Measurements from ENCODE around the gene CREB5.

CREB5 gene

GRCh38 chr7:28564033-28564432, 151.7 kb downstream of the CREB5 start:
- Mint-ChIP-seq H3K9me3 (no peaks in the 10 kb centered on the region), H3K27me3 (ENCODE audit: low read depth) (no peaks in the 10 kb centered on the region), H3K27ac (no peak overlapping the region), H3K4me1 (ENCODE audit: low read depth) (no peaks in the 10 kb centered on the region), H3K4me3 (no peak overlapping the region), H3K36me3 (ENCODE audit: low read depth) (no peaks in the 10 kb centered on the region)

GRCh38 chr7:28564755-28565374, 152.5 kb downstream of the CREB5 start:
- Mint-ChIP-seq H3K27ac (no peak overlapping the region), H3K4me1 (ENCODE audit: low read depth) (no peaks in the 10 kb centered on the region), H3K4me3 (no peak overlapping the region), H3K9me3 (no peaks in the 10 kb centered on the region), H3K27me3 (ENCODE audit: low read depth) (no peaks in the 10 kb centered on the region), H3K36me3 (ENCODE audit: low read depth) (no peaks in the 10 kb centered on the region)

DNA sequence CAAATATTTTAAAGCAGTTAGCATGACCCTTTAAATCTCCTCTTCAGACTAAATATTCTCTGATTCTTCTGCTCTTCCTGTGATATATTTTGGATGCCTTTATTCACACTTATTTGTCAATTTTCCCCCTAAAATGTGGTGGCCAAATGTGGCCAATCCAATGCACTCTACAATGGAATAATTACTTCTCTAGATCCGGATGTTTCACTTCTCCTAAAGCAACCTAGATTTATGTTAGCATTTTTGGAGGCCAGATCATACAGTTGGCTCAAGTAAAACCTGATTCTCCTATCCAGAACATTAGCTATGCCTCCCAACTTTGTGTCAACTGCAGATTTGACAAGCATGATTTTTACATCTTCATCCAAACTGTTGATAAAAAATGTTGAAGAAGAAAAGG, 153.7 kb downstream of the CREB5 start:
- Mint-ChIP-seq H3K36me3 (ENCODE audit: low read depth) (no peaks in the 10 kb centered on the region), H3K9me3 (no peaks in the 10 kb centered on the region), H3K4me3 (no peak overlapping the region), H3K27ac (no peak overlapping the region), H3K27me3 (ENCODE audit: low read depth) (no peaks in the 10 kb centered on the region), H3K4me1 (ENCODE audit: low read depth) (no peaks in the 10 kb centered on the region)

DNA sequence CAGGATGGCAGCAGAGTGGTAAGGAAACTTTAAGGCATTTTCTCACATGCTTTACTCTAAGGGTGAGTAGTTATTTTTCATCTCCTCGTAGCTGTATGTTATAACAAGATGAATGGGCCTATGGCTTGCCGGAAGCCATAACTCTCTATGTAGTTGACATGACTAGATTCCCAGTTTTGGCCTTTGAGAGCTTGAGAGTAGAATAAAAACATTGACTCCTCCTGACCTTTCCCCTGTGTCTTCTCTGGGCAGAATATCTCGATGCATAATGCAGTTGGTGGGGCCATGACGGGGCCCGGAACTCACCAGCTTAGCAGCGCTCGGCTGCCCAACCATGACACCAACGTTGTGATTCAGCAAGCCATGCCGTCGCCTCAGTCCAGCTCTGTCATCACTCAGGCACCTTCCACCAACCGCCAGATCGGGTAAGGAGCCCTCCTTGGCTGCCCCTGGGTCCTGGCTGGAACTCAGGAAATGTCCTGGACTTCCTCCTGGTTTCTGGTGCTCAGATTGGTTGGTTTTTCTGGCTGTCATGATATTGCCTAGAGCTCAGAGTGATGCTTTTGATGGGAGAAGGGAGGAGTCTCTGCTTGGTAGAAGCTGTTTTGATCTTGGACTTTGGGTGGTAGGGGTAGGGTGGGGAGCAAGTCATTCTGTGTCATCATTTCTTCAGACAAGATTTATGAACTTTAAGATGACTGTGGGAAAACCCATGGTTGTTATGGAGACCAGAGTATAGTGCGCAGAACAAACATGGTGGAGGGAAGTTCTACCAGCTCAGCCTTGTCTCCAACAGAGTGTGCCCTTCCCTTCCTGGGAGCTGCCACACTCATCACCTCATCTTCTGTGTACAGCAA, 158.0 kb downstream of the CREB5 start:
- no peak overlapping the region for H3K27ac Mint-ChIP-seq
- H3K4me3 Mint-ChIP-seq: no peak overlapping the region
- H3K36me3 Mint-ChIP-seq (ENCODE audit: low read depth): no peaks in the 10 kb centered on the region
- no peaks in the 10 kb centered on the region for H3K4me1 Mint-ChIP-seq (ENCODE audit: low read depth)
- no peaks in the 10 kb centered on the region for H3K9me3 Mint-ChIP-seq
- H3K27me3 Mint-ChIP-seq (ENCODE audit: low read depth): no peaks in the 10 kb centered on the region

DNA sequence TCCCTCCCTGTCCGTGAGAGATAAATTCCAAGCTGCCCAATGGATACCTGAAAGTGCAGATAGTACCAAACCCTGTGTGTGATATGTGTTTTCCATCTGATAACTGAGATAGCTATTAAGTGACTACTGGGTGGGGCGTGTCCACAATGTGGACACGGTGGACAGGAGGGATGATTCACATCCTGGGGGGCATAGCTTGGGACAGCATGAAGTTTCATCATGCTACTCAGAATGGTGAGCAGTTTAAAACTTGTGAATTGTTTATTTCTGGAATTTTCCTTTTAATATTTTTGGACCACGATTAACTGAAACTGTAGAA, 158.6 kb downstream of the CREB5 start:
- Mint-ChIP-seq H3K27me3 (ENCODE audit: low read depth) (no peaks in the 10 kb centered on the region), H3K27ac (no peak overlapping the region), H3K4me1 (ENCODE audit: low read depth) (no peaks in the 10 kb centered on the region), H3K9me3 (no peaks in the 10 kb centered on the region), H3K4me3 (no peak overlapping the region), H3K36me3 (ENCODE audit: low read depth) (no peaks in the 10 kb centered on the region)

GRCh38 chr7:28571405-28571804, 159.1 kb downstream of the CREB5 start:
- H3K27me3 Mint-ChIP-seq (ENCODE audit: low read depth): no peaks in the 10 kb centered on the region
- no peak overlapping the region for H3K4me3 Mint-ChIP-seq
- H3K4me1 Mint-ChIP-seq (ENCODE audit: low read depth): no peaks in the 10 kb centered on the region
- H3K36me3 Mint-ChIP-seq (ENCODE audit: low read depth): no peaks in the 10 kb centered on the region
- no peak overlapping the region for H3K27ac Mint-ChIP-seq
- H3K9me3 Mint-ChIP-seq: no peaks in the 10 kb centered on the region

- Mint-ChIP-seq H3K27me3 (ENCODE audit: low read depth) (no peaks in the 10 kb centered on the region), H3K27ac (no peak overlapping the region), H3K4me1 (ENCODE audit: low read depth) (no peaks in the 10 kb centered on the region), H3K9me3 (no peaks in the 10 kb centered on the region), H3K4me3 (no peak overlapping the region), H3K36me3 (ENCODE audit: low read depth) (no peaks in the 10 kb centered on the region)
Observed at GRCh38 chr7:28572321-28573058, 160.2 kb downstream of the CREB5 start.

- no peaks in the 10 kb centered on the region for H3K9me3 Mint-ChIP-seq
- H3K27ac Mint-ChIP-seq: no peak overlapping the region
Observed at GRCh38 chr7:28573059-28573553, 160.8 kb downstream of the CREB5 start.

DNA sequence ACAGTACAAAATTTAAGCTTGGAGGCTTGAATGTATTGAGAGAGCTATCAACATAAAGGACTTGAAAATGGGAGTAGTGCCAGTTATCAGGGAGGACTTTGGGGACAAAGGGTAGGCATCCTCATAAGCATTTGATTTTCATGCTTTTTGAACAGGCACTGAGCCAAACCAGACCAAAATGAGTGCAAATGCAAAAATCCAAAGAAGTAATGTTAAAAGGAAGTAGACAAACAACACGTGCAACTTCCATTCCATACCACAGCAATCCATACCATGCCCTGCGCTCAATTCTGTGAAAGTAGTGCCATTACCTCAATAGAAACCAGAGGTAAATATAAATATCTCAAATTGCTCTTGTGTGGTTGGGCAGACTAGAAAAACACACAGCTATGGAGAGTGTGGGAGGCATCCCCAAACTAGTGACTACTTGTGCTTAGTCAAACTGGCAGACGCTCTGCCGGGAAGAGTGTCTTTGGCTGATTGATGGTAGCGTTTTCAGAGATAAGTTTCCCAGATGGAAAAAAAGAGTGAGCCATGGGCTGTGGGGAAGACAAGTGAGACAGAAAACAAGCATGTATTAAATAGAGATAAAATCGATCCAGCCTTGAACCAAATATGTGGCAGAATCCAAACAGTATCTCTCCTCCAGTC, 161.5 kb downstream of the CREB5 start:
- no peaks in the 10 kb centered on the region for H3K4me1 Mint-ChIP-seq (ENCODE audit: low read depth)
- no peak overlapping the region for H3K27ac Mint-ChIP-seq
- no peaks in the 10 kb centered on the region for H3K9me3 Mint-ChIP-seq
- no peaks in the 10 kb centered on the region for H3K27me3 Mint-ChIP-seq (ENCODE audit: low read depth)
- no peak overlapping the region for H3K4me3 Mint-ChIP-seq
- H3K36me3 Mint-ChIP-seq (ENCODE audit: low read depth): no peaks in the 10 kb centered on the region

More at GRCh38 chr7:28573059-28573553, 160.8 kb downstream of the CREB5 start:
- Mint-ChIP-seq H3K4me3 (no peak overlapping the region), H3K4me1 (ENCODE audit: low read depth) (no peaks in the 10 kb centered on the region), H3K36me3 (ENCODE audit: low read depth) (no peaks in the 10 kb centered on the region), H3K27me3 (ENCODE audit: low read depth) (no peaks in the 10 kb centered on the region)

GRCh38 chr7:28575241-28575643, 162.9 kb downstream of the CREB5 start:
- Mint-ChIP-seq H3K27ac (no peak overlapping the region), H3K4me3 (no peak overlapping the region), H3K4me1 (ENCODE audit: low read depth) (no peaks in the 10 kb centered on the region), H3K36me3 (ENCODE audit: low read depth) (no peaks in the 10 kb centered on the region), H3K9me3 (no peaks in the 10 kb centered on the region), H3K27me3 (ENCODE audit: low read depth) (no peaks in the 10 kb centered on the region)

DNA sequence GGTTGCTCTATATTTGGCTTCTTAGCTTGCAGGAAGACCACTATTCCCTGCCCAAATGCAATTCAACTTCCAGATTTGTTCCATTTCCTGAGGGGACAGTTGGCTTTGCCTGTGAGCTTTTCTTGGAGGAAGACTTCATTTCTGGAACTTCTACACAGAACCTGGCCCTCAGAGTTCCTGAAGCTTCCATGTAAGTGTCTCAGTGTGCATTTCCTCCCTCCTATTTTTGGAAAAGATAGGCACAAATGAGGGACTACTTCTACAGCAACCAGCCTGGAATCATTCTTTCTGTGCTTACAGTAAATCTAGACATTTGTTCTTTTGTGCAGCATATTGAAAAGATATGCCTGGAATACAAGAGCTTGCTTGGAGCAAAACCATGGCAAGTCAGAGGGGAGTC, 164.3 kb downstream of the CREB5 start:
- no peaks in the 10 kb centered on the region for H3K27me3 Mint-ChIP-seq (ENCODE audit: low read depth)
- no peaks in the 10 kb centered on the region for H3K4me1 Mint-ChIP-seq (ENCODE audit: low read depth)
- no peaks in the 10 kb centered on the region for H3K9me3 Mint-ChIP-seq
- H3K27ac Mint-ChIP-seq: no peak overlapping the region
- H3K4me3 Mint-ChIP-seq: no peak overlapping the region
- H3K36me3 Mint-ChIP-seq (ENCODE audit: low read depth): no peaks in the 10 kb centered on the region

- H3K4me1 Mint-ChIP-seq (ENCODE audit: low read depth): no peaks in the 10 kb centered on the region
- no peak overlapping the region for H3K27ac Mint-ChIP-seq
- no peaks in the 10 kb centered on the region for H3K27me3 Mint-ChIP-seq (ENCODE audit: low read depth)
- no peaks in the 10 kb centered on the region for H3K36me3 Mint-ChIP-seq (ENCODE audit: low read depth)
- H3K4me3 Mint-ChIP-seq: no peak overlapping the region
- H3K9me3 Mint-ChIP-seq: no peaks in the 10 kb centered on the region
Observed at GRCh38 chr7:28579571-28579970, 167.3 kb downstream of the CREB5 start.

GRCh38 chr7:28580665-28581064, 168.3 kb downstream of the CREB5 start:
- H3K36me3 Mint-ChIP-seq (ENCODE audit: low read depth): no peaks in the 10 kb centered on the region
- no peaks in the 10 kb centered on the region for H3K9me3 Mint-ChIP-seq
- no peaks in the 10 kb centered on the region for H3K27me3 Mint-ChIP-seq (ENCODE audit: low read depth)
- H3K27ac Mint-ChIP-seq: no peak overlapping the region
- no peak overlapping the region for H3K4me3 Mint-ChIP-seq
- no peaks in the 10 kb centered on the region for H3K4me1 Mint-ChIP-seq (ENCODE audit: low read depth)

- Mint-ChIP-seq H3K4me1 (ENCODE audit: low read depth) (no peaks in the 10 kb centered on the region), H3K9me3 (no peaks in the 10 kb centered on the region), H3K27me3 (ENCODE audit: low read depth) (no peaks in the 10 kb centered on the region), H3K36me3 (ENCODE audit: low read depth) (no peaks in the 10 kb centered on the region), H3K4me3 (no peak overlapping the region), H3K27ac (no peak overlapping the region)
Observed at GRCh38 chr7:28581351-28581750, 169.0 kb downstream of the CREB5 start.
